Type B pancreatic cell (in vitro differentiated cells): ENCODE results near the gene ADGRL2. TPM values are rescaled to one million over a fixed set of nuclear protein-coding genes. Genes with fewer than 3 reads are reported as not detected.

Experiments
- DNase-seq: peaks from one replicate; pipeline ENCODE4 v3.0.0; 2021; ENCODE audit warnings: mixed read lengths; ENCODE audit not compliant: unreplicated experiment; ENCODE audit errors: extremely low spot score
- H3K27ac Mint-ChIP-seq: 2 replicates; pipeline ENCODE4 v1.8.0; 2021; ENCODE audit warnings: mild to moderate bottlenecking, mixed read lengths
- H3K27me3 Mint-ChIP-seq: 2 replicates; pipeline ENCODE4 v1.8.0; 2021; ENCODE audit warnings: mixed read lengths
- H3K36me3 Mint-ChIP-seq: 2 replicates; pipeline ENCODE4 v1.8.0; 2021; ENCODE audit warnings: mixed read lengths
- H3K4me1 Mint-ChIP-seq: one replicate; pipeline ENCODE4 v1.8.0; 2021; ENCODE audit warnings: mixed read lengths; ENCODE audit not compliant: unreplicated experiment
- H3K4me3 Mint-ChIP-seq: 2 replicates; pipeline ENCODE4 v1.8.0; 2021; ENCODE audit warnings: mild to moderate bottlenecking, mixed read lengths
- H3K9me3 Mint-ChIP-seq: 2 replicates; pipeline ENCODE4 v1.8.0; 2021; ENCODE audit warnings: mixed read lengths
- CTCF ChIP-seq: fragments of 200-600 bp; sonication (generic); conservative IDR thresholded peaks from 2 replicates; pipeline ENCODE4 v1.5.0; 2021; ENCODE audit warnings: antibody characterized with exemption, mild to moderate bottlenecking
- total RNA-seq: library from RNA; stranded (reverse); gene quantifications from 2 replicates; pipeline ENCODE4 v1.2.1, GENCODE V29; 2021; ENCODE audit warnings: low replicate concordance

ADGRL2 gene
- total RNA-seq, 1 donor from 2014 or later, result 103 TPM

GRCh38 chr1:81819613-81820012 is 18.9 kb downstream of the ADGRL2 start:
- no peak overlapping the region for H3K4me3 Mint-ChIP-seq
- no peak for DNase-seq
- H3K4me1 Mint-ChIP-seq, result peaks cover 20% of the 10 kb centered on the region
- no peak for TF ChIP-seq CTCF
- no peak overlapping the region for H3K27ac Mint-ChIP-seq
- peaks cover 17% of the 10 kb centered on the region for H3K36me3 Mint-ChIP-seq
- H3K9me3 Mint-ChIP-seq, result no peaks in the 10 kb centered on the region
- no peaks in the 10 kb centered on the region for H3K27me3 Mint-ChIP-seq

DNA sequence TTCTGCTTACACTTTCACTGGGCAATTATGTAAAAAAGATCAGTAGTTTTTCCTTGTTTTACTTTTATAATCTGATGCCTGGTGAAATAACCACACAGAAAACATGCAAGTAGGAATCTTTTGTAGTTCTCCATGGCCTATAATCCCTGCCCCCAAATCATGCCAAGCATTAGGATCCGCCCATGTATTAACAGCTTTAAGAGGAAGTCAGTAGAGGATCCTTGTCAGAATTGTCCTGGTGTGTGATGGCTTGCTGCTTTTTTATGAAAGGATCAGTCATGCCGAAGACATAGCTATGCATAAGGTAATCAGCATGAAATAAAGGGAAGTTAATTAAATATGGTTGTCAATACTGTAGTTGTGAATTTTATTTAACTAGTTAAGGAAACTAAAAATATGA is 20.0 kb downstream of the ADGRL2 start:
- Mint-ChIP-seq H3K27me3 (no peaks in the 10 kb centered on the region), H3K4me3 (no peak overlapping the region), H3K36me3 (peaks cover 24% of the 10 kb centered on the region), H3K4me1 (peaks cover 23% of the 10 kb centered on the region), H3K9me3 (no peaks in the 10 kb centered on the region), H3K27ac (no peak overlapping the region)
- TF ChIP-seq CTCF, result no peak
- no peak for DNase-seq

DNA sequence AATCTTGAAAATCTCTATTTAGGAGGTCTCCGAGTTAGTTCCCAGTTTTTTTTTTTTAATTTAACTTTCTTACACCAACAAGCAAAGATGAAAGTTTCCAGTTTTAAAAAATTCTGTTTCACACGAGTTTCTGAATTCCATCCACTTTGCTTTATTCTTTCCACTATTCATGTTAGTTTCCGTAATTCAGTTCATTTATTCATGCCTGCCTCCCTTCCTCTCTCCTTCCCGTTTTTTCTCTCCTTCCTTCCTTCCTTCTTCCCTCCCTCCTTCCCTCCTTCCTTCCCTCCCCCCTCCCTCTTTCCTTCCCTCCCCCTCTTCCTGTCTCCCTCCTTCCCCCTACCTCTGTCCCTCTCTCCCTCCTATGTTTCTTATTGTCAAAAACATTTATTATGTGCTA is 22.3 kb downstream of the ADGRL2 start:
- no peak for DNase-seq
- Mint-ChIP-seq H3K27ac (no peak overlapping the region), H3K4me1 (peaks cover 24% of the 10 kb centered on the region)

DNA sequence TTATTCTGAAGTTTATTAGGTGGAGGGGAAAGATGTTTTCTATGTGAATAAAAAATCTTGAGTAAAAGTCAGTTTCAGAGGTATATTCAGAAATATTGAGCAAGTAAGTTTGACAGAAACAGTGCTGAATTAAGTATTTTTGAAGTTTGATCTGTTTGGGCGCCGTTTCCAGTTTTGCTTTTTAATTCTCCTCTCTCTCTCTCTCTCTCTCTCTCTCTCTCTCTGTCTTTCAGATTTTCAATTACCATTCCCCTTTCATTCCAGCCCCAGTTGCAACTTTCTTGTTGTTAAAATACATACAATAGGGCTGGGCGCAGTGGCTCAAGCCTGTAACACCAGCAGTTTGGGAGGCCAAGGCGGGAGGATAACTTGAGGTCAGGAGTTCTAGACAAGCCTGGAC is 24.0 kb downstream of the ADGRL2 start:
- Mint-ChIP-seq H3K27ac (no peak overlapping the region), H3K4me3 (no peak overlapping the region), H3K9me3 (peaks cover 4% of the 10 kb centered on the region), H3K36me3 (peaks cover 24% of the 10 kb centered on the region), H3K4me1 (peaks cover 19% of the 10 kb centered on the region), H3K27me3 (no peaks in the 10 kb centered on the region)
- no peak for DNase-seq
- TF ChIP-seq CTCF, result no peak

More for the DNA sequence above, 22.3 kb downstream of the ADGRL2 start:
- H3K9me3 Mint-ChIP-seq, result peaks cover 2% of the 10 kb centered on the region
- peaks cover 28% of the 10 kb centered on the region for H3K36me3 Mint-ChIP-seq
- no peaks in the 10 kb centered on the region for H3K27me3 Mint-ChIP-seq
- TF ChIP-seq CTCF, result no peak
- no peak overlapping the region for H3K4me3 Mint-ChIP-seq

DNA sequence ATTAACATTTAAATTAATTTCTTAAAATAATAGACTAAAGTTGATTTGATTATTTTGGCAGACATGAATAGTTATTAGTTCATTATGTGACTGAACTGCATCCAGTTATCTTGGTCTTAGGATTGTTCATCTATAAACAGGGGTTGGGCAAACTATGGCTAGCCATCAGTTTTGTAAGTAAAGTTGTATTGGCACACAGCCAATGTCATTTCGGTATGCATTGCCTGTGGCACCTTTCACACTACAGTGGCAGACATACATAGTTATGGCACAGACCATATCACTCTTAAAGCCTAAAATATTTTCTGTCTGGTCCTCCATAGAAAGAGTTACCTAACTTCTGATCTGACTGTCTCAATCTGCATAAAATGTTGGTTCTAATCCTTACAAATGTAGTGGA is 27.2 kb downstream of the ADGRL2 start:
- DNase-seq, result no peak
- no peak overlapping the region for H3K27ac Mint-ChIP-seq
- peaks cover 16% of the 10 kb centered on the region for H3K4me1 Mint-ChIP-seq
- H3K4me3 Mint-ChIP-seq, result no peak overlapping the region
- peaks cover 4% of the 10 kb centered on the region for H3K9me3 Mint-ChIP-seq
- TF ChIP-seq CTCF, result no peak
- no peaks in the 10 kb centered on the region for H3K27me3 Mint-ChIP-seq
- peaks cover 20% of the 10 kb centered on the region for H3K36me3 Mint-ChIP-seq

DNA sequence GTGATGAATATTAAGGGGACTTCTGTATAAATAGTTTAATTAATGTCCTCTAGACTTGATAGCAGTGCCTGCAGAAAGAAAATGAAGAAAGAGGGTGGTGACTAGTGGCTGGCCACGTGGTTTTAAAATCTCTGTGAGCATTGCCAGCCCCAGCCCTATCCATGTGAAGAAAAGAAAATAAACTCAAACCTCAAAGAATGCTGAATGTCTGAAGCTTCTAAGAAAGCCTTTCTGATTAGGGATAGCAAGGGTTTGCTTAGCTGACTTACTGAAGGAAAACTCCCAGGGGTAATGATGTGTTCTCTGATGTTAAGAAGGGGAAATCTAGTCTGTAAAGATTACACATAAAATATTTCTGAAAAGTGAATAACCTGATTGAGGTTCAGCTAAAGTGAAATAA is 31.8 kb downstream of the ADGRL2 start:
- Mint-ChIP-seq H3K4me1 (peaks cover 41% of the 10 kb centered on the region), H3K9me3 (peaks cover 4% of the 10 kb centered on the region), H3K27me3 (no peaks in the 10 kb centered on the region), H3K27ac (no peak overlapping the region), H3K36me3 (peaks cover 10% of the 10 kb centered on the region), H3K4me3 (no peak overlapping the region)
- TF ChIP-seq CTCF, result no peak
- no peak for DNase-seq
